ENCODE results near the gene MECP2.
"Not testable (repeated sequence)": the region's sequence is repeated elsewhere in the genome, so short reads cannot be mapped to it uniquely, and the experiment has no call there.

MECP2 gene

GRCh38 chrX:154014429-154015380 lies 82.8 kb downstream of the MECP2 start:
- DNase-seq, result no peak

DNA sequence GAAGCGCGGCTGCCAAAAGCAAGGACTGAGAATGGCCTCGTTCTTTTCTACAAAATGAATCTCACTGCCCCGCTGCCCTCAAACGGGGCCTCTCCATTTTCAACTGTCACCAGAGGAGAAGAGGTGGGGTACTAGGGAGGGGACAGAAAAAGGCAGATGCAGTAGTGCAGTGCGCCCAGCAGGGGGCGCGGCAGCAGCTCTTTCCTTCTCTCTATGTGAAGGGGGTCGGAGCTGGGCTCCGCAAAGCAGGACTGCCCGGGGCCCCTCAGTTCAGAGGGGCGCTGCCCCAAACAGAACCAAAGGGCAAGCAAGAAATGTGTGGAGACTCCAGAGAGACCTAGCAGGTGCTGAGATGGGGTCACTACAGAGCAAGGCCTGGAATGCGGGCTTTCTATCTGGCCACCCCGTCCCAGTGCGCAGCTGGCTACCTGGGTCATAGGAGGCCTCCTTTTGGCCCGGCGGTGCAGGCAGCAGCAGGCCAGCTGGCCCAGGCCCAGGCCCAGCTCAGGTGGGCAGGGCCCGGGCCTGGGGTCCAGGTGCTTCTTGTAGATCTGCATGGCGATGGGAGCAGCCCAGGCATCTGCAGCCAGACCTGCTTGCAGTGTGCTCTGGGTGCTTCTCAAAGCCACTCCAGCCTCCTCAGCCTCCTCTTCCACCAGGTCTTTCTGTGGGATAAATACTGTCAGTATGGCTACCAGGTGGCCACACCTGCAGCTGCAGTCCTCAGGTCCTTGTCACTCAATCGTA lies 83.7 kb downstream of the MECP2 start:
- peak; percentile 9 for DNase-seq

GRCh38 chrX:154013001-154013421 lies 84.5 kb downstream of the MECP2 start:
- DNase-seq, result no peak

DNA sequence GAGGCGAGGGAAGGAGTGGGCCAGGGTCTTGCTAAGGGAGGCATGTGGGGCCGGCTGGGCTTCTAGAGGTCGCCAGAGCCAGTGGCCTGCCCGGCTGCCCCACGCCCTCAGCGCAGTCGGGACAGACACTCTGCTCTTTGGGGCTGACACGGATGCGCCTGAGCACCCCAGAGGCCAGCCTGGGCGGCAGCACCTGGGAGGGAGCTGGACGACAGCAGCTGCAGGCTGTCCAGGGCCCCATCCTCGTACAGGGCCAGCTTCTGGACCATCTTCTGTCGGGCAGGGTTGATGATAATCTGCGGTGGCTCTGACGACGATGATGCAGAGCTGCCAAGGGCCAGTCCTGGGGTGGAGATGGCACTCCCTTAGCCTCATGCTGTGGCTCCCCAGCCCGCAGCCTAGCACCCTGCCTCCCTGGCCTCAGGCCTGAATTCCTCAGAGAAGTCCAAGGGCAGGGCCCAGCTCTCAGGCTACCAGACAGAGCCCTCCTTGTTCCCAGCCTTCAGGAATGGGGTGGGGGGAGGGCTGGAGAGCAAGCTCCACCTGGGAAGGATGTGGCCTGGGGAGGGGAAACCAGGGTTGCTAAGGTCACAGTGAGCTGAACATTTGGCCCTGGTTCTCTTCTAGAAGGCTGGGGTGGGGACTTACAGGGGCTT lies 85.1 kb downstream of the MECP2 start:
- no peak for DNase-seq

DNA sequence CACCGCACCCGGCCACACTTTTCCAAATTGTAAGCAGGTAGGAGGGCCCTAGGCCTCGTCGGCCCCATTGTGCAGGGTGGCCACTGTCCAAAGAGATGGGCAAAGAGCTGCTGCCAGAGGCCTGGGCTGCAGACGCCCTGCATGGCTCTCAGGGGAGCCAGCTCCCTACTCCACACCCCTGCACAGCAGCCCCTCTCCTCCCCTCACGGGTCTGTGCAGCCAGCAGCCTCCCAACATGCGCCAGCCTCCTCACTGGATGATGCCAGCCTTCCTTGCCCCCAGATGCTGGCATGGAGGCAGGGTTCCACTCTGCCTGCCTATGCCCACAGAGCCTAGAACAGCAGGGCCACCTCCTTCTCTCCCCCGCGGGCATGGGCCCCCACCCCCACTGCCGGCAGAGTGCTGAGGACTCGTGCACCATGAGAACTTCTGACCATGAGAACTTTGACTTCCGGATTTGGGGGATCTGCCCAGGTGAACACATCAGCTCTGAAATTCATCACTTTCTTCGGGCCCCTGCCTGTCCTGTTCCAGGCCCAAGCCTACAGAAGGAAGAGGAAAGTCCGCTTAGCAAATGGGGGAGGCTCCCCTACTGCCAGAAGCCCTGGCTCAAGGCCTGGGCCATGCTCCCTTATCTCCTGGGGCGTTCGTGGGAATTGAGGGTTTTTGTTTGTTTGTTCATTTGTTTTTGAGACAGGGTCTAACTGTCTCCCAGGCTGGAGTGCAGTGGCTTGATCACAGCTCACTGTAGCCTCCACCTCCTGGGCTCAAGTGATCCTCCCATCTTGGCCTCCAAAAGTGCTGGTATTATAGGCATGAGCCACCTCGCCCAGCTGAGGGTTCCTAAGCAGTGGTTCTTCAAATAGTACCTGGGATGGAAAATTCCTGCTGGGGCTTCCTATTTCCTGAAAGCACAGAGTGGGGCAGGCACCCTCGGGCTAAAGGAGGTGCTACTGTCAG lies 85.9 kb downstream of the MECP2 start:
- no peak for DNase-seq

- no peak for DNase-seq
Observed at GRCh38 chrX:154010330-154011087, 87.0 kb downstream of the MECP2 start.

- no peak for DNase-seq
Observed at GRCh38 chrX:154008521-154008920, 89.0 kb downstream of the MECP2 start.

DNA sequence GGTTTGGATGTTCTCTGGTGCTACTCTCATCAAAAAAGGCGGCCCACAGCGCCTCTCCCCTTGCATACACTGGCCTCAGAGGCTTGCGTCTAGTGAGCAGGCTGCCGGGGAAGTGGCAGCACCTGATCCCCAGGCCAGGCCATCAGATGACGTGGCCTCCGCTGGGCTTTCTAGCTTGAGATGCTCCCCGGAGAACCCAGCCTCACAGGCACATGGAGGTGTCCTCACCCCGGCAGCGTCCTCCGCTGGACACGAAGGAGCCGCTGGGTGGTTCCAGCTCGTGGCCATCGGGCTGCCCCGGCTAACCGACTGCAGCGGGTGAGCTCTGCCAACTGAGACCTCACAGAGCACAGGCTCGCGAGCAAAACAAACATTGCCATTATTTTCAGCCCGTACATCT lies 90.6 kb downstream of the MECP2 start:
- DNase-seq, result no peak

- DNase-seq, result no peak
Observed at GRCh38 chrX:154004315-154004714, 93.2 kb downstream of the MECP2 start.

DNA sequence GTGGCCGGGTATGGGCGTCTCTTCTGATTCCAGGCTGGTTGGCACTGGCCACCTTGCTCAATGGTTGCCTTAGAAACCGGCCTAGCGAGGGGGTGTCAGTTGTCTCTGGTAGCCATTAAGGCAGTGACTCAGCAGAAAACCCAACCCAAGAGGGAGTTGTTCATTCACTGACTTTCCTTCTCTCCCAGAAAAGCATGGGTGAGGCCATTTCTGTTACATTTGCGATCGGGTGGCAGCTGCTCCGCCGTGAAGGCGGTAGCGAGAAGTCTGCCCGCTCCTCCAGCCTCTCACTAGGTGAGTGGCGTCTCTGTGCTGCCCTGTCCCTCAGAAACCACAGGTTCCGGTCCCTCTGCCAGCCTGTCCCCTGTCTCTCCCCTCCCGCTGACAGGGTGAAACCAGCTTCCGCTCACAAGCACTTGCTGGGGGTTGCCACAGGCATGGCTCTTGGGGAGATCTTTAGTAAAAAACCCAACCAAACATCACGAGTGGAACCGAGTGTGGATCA lies 95.2 kb downstream of the MECP2 start:
- peak; percentile 7 for DNase-seq

GRCh38 chrX:154000051-154000450 lies 97.5 kb downstream of the MECP2 start:
- no peak for DNase-seq

GRCh38 chrX:153999359-154000037 lies 98.0 kb downstream of the MECP2 start:
- DNase-seq, result no peak

DNA sequence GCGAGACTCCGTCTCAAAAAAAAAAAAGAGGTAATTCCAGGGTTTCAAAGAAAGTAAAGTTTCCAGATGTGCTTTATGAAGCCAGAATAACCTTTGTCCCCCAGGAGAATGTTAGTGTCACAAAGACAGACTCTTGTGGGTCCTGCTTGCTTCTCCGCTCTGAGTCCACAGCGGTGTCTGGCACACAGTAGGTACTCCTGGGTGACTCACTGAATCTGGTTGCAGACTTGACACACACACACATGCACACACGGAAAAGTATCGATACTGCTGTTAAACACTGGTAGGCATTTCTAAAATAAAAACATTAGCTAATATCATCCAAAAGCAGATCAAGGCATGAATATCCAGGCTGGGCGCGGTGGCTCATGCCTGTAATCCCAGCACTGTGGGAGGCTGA lies 102.0 kb downstream of the MECP2 start:
- no peak for DNase-seq

- not testable (repeated sequence) for DNase-seq
Observed at GRCh38 chrX:153994398-153994797, 103.1 kb downstream of the MECP2 start.

- DNase-seq, result no peak
Observed at GRCh38 chrX:153993978-153994377, 103.5 kb downstream of the MECP2 start.

- DNase-seq, result no peak
Observed at GRCh38 chrX:153993079-153993478, 104.4 kb downstream of the MECP2 start.

DNA sequence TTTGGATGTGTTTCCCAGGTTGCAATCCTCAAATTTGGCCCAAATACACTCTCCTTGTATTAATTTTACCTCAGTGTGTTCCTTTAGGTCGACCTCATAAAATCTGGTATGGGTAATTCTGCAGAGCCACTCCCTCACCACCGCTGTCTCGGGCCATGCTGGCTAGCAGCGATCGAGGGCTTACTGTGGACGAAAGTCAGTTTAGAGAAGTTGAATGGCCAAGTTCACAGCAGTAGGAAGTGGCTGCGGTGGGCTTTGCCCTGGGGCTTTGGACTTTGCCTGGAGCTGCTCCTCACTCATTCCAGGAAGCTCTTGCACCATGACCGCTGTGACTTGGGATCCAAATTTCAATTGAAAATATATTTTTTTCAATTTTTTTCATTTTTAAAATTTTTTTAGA lies 105.3 kb downstream of the MECP2 start:
- DNase-seq, result no peak

- no peak for DNase-seq
Observed at GRCh38 chrX:153991013-153991580, 106.4 kb downstream of the MECP2 start.

DNA sequence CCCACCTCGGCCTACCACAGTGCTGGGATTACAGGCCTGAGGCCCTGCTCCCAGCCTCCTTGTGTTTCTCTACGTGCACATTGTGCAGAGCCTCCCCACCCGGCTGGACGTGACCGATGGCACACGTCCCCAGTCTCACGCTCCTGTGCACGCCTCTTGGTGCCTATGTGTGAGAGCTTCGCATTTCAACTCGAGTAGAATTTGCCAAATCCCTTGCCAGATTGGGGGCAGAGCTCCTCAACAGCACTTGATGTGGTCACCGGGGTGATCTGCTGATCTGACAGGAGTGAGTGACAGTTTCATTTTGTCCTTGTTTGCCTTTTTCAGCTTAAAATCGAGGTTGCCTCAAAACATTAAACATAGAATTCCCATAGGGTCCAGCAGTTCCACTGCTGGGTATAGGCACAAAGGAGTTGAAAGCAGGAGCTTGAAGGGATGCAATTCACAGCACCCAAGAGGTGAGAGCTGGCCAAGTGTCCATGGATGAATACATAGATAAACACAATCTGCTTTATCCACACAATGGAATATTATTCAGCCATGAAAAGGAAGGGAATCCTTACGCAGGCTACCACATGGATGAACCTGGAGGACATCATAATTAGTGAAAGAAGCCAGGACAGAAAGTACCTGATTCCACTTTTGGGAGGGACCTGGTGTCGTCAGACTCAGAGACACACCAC lies 107.4 kb downstream of the MECP2 start:
- DNase-seq, result no peak

GRCh38 chrX:153988493-153988892 lies 109.0 kb downstream of the MECP2 start:
- no peak for DNase-seq
